Prostate gland (tissue), 2 donors: ENCODE results near the gene ARMH3.

ENCODE experiments used
- CTCF ChIP-seq, 4 experiments: fragments of 200-600 bp in 2 of 4; fragments of 450-650 bp in 2 of 4; sonication (generic) in 2 of 4; IDR thresholded peaks; 1 replicate in 3 of 4; 2 replicates in 1 of 4; pipeline ENCODE4 v1.5.1; 2016 to 2019; ENCODE audit warnings: antibody characterized with exemption in 4 of 4, mild to moderate bottlenecking in 2 of 4, moderate library complexity in 2 of 4
- POLR2A ChIP-seq: fragments of 450-650 bp; IDR thresholded peaks from one replicate; pipeline ENCODE4 v1.6.1; 2016; ENCODE audit warnings: antibody characterized with exemption, mild to moderate bottlenecking
- POLR2AphosphoS5 ChIP-seq: sonication (generic); formaldehyde crosslinking; IDR thresholded peaks from one replicate; pipeline ENCODE4 v1.6.1; 2017; ENCODE audit warnings: antibody characterized with exemption

GRCh38 chr10:101960879-101961395, 95.0 kb downstream of the ARMH3 start:
- no peak for TF ChIP-seq CTCF (IDR thresholded peaks at IDR 0.05)
- no peak for TF ChIP-seq POLR2A
- TF ChIP-seq POLR2AphosphoS5 = no peak
